NCI-H2029 treated with DMSO at 0.1 percent for 48 hours (cell line): Measurements from ENCODE around the gene CACNA2D2.

Experiments
- DNase-seq: peaks from one replicate; lab custom pipeline; 2025; lab: John Stamatoyannopoulos, UW

CACNA2D2 gene

DNA sequence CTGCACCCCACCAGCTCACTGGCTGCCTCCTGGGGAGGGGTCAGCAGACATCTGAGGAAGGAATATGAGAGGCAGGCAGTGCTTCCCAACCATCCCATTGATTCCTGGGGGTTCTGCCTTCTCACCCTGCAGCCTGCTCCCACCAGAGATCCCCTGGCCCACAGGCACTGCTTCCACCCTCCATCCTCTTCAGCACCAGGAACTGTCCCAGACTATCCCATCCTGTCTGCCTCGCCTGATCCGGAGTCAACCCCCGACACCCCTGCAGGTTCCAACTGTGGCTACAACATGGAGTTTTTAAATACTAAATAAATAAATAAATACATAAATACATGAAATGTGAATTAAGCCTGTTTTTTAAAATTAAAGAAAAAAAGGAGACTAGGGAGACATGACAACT is 43.6 kb downstream of the CACNA2D2 start:
- DNase-seq: no peak

DNA sequence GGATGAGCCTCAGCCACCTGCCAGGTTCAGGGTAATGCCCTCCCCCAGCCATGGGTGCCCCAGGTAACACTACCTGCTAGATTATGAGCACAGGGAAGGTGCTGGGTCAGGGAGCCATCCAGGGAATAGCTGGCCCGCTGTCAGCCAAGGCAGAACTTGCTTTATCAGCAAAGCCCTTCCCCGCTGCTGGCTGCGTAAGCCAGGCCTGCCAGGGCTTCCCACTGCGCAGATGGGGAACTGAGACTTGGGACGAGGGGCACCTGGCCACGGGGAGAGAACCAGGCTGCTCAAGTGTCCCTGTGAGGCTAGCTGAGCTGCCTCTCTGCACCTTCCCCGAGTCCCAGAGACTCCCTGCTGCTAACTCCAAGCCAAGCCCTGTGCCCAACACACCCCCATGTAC is 45.4 kb downstream of the CACNA2D2 start:
- DNase-seq: no peak

DNA sequence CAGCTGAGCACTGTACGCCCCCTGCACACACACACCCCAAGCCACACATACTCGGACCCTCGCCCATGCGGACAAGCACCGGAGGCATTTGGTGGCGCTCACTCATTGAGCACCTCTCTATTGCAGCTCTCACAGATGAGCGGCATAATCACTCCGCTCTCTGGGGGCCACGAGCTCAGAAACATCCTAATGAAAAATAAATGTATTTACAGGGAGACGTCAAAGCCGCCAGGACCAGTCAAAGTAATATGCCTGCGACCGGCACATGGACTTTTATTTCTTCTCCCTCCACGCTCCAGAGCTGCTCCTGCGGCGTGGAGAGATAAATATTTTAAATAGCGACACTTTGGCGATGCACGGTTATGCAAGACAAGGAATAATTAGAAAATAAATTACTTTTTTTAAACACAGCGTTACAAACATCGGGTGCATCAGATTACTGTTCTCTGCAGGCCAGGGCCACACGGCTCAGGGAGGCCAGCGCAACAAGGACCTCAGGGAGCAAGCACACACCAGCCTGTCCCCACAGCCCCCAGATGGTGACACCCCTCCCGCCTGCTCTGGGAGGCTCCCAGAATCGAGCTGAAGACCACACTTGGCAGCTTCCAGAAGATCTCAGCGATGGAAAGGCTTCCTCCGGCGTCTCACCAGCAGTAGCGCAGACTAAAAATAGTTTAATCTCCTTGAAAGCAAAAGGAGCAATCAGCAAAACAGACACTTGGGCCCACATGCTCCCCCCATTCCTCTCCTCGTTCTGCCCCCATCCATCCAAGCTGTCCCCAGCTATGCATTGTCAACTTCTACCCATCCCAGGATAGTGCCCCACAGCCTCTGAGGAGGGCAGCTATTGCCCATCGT is 48.0 kb downstream of the CACNA2D2 start:
- no peak for DNase-seq

DNA sequence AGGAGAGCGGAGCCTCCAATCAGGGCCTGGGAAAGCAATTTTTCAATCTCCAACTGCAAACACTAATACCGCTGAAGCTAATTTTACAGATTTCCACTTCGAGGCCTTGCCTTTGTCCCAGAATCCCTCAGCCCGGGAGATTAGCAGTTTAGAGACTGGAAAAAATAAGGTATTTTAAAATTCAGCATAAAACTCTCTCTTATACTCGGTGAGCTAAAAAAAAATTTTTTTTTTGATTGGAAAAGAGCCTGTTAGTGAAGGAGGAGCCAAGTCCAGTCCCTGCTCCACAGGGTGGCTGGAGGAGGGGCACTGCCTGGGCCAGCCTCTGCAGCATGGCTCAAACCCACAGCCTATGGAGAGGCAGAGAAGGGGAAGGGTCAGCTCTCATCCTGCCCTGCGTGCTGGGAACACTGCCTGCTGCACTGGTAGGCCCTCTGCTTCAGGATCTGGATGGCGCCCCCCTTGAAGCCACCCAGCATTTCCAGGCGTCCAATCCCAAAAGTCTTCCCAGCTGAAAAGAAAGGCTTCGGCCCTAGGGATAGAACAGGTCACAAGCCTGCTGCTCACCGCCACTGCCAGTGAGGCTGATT is 48.9 kb downstream of the CACNA2D2 start:
- no peak for DNase-seq

DNA sequence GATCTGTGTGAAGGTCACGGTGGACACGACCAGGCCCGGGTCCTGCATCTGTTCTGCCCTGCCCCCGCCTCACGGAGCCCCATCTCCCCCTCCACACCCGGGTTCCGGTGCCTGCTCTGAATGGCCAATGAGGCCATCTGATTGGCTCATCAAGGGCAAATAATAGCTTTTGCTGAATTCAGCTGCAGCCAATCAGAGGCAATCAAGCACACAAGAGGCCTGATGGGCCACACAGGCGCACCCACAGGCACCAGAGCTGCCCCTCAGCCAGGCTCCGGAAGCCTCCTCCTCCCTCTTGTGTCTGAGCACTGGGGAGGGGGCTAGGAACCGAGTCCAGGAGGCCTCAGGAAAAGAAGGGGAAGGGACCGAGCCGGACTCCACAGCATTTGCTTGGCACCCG is 49.5 kb downstream of the CACNA2D2 start:
- no peak for DNase-seq

DNA sequence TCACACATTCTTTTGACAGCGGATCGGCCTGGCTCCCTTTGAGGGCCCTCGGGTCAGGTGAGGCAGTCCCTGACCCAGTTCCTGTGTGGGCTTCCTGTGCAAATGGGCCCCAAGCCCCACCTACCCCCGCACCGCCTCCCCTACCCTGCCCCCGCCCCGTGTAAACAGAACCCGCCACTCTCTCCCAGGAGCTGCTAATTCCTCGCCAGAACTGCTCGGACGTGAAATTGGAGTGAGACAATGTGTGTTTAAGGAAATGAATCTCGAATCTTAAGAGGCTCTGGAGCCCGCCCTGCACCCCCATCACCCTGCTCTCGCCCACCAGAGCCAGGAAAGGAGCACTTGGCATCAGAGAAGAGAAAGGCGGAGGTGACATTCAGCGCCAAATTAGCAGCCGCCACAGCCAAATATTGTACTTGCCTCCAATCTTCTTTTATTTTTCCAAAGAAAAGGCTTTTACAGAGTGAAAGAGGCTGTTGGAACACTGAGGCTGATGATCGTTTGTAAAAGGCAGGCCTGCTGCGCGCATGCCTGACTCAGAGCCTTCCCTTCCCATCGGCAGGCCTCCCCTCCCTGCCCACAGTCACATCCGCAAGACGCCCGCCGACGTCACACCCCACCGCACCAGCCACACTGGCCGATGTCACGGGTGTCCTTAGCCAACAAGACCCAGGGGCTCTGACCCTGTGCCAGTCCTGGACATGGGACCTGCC is 53.1 kb downstream of the CACNA2D2 start:
- DNase-seq: no peak

DNA sequence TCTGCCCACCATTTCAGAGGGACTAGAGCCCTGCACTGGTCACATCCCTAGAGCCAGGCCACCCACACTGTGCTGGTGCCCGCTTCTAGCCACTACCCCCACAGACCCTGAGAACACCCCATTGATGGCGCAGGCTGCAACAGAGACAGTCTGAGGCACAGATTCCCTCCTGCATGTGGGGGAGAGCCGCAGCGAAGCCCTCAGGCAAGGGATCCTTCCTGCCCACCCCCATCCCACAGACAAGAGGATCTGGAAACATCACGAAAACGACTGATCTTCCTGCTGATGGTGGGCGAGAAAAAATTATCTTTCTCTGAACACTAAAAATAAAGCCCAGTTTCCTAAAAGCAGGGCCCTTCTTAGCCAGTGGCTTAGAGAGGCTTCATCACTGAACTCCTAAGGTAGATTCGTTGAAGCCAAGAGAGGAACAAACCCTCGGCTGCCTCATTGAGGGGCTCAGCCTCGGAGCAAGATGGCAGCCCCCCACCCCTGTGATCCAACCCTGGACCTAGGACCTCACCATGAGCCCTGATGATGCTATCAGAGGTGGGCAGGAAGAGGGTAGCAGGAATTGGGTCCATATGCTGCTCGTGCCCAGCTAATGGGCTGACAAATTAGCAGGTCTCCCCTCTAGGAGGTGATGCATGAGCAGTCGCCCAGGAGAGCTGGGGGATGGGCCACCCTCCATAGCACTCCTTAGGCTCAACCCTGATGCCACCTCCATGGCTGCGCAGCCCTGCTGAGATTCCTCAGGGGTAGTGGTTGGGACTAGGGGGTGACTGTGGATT is 54.5 kb downstream of the CACNA2D2 start:
- no peak for DNase-seq

DNA sequence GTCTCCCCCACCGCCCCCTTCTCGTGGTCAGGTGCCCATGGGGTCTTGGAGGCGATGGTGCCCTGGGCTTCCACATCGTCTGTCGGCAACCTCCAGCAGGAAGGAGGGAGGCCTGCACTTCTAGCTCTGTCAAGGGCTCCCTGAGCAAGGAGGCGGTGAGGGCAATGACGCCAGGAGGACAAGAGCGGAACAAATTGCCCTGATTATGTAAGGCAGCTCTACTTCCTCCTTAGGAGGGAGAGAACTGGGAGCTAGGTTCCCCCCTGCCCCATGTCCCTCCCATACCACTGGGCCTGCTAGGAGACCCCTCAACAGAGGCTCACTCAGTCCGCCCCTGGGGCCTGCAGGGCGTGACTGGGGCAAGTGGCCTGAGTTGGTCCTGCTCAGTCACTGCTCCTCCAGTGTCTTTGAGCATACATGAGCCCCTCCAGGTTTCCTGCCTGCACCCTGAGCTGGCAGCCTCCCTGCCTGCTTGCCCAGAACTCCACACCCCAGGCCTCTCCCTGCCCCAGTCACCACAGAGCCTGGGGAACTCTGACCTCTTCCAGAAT is 56.1 kb downstream of the CACNA2D2 start:
- no peak for DNase-seq

DNA sequence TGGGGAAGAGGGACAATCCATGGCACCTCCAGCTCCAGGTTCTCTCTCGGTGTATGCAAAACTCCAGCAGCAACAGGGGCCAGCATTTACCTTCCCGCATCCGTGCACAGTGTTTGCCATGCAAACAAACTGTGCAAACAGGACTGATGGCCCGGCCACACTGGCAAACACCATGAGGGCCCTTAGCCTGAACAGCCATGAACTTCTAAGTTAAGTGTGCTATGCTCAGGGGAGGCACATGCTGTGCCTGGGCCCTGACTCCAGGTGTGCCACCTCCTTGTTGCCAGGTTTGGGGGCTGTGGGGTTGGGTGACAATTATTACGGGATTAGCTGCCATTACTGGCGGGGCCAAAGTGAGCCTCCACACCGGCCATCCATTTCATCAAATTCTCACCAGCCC is 57.5 kb downstream of the CACNA2D2 start:
- peak; percentile 82 for DNase-seq

DNA sequence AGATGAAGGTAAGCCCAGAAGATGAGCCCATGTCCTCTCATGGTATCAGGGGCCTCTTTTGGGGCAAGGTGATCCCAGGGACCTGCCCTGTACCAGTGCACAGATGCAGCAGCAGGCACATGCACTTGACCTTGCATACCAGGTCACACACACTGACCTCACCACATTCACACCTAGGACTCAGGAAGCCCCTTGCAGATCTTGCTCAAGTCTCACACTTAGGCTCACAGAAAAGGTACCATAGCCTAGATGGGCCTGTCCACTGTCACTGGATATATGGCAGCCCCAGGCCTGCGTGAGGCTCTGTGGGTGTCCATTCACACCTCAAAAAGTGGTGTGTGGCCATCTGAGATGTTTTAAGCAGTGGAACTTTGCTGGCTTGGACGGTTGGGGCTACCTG is 58.7 kb downstream of the CACNA2D2 start:
- no peak for DNase-seq

DNA sequence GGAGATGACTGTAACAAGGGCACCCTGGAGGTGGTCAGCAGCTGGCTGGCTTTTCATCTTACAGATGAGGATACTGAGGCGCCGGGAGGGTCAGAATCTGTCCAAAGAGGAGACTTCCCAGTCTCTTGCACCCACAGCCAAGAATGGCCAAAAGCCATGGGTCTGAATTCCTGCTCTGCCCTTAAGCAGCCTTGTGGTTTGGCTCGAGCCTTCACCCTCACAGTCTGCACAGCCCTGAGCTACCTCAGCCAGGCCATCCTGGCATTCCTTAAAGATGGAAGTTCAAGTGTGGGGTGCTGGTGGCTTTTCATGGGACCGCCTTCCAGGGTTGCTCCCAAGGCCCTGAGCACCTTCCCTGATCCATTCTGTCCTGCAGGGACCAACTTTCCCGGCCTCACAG is 59.2 kb downstream of the CACNA2D2 start:
- no peak for DNase-seq

DNA sequence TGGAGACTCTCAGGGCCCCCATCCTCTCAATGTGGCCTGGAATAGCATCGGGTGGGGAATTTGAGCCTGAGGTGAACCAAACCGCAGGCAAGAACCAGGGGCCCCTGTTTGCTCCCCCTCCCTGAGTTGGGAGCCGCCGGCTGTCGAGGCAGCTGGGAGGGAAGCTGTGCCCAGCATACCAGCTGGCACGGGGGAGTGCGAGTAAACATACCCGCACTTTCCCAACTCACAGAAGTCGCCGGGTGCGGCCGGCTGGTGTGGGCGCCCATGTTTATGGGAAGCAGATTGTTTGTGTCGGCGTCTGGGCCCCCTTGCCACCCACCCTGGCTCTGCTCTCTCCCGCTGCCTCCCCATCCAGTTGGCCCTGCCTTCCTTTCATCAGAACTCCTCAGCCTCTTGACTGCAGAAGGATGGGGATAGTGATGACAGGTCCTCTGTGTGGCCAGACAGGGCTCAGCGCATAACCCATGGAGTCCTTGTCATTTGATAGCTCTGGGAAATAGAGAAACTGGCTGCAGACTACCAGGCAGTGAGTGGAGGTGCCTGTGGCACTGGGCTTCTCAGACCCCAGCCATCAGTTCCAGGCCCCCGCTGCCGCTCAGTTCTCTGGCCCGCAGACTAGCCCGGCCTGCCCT is 60.4 kb downstream of the CACNA2D2 start:
- DNase-seq: peak; percentile 27

DNA sequence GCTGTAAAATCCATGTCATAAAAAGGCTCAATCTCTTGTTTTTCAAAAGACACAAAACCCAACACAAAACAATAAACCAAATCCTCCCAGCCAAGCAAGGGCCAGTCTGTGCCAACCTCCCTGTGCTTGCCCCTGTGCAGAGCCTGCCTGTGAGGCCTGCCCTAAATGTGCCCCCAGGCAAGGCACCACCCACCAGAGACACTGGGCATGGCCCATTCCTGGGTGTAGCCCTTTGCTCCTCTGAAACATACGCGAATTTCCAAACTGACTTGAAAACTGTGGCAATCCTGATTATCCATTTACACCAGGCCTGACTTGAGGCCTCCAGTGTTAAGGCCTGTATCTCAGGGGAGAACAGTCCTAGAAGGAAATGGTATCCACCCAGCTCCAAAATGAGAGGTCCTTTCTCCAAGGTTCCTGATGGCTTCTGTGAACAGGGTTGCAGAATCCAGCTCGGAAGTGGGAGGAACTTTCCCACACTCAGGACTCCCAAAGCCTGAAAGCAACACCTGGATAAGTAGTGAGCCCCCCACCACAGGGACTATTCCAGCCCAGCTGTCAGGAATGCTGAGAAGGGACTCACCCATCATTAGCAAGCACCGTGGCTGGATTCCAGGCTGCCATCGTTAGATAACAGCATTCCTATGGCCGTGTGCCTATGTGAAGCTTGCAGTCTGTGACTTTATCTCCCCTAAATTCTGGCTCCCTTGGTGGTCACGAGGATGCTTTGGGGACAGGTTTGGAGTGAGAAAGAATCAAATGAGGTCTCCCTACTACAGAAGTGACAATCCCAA is 61.8 kb downstream of the CACNA2D2 start:
- no peak for DNase-seq

DNA sequence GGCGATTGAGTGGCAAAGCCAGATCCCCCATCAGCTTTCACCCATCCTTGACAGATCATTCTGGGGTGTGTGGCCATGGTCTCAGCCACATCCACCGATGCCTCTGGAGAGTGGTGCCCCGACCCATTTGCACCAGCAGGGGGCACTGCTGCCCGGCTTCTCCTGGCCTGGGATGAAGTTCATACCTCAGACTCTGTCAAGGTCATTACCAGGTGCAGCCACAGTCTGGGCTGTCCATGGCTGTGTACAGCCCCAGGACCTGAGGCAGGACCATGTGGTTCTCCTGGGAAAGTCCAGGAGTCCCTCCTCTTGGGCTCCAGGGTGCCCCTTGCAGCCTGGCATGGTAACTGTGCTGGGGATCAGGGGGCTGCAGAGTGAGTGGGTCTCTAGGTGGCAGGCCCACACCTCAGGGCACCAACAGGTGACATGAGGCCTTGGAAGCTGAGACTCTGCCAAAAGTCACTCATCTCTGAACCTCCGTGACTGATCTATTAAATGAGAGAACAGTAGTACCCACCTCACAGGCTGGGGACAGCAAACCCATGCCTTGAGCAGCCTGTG is 67.2 kb downstream of the CACNA2D2 start:
- DNase-seq: no peak

DNA sequence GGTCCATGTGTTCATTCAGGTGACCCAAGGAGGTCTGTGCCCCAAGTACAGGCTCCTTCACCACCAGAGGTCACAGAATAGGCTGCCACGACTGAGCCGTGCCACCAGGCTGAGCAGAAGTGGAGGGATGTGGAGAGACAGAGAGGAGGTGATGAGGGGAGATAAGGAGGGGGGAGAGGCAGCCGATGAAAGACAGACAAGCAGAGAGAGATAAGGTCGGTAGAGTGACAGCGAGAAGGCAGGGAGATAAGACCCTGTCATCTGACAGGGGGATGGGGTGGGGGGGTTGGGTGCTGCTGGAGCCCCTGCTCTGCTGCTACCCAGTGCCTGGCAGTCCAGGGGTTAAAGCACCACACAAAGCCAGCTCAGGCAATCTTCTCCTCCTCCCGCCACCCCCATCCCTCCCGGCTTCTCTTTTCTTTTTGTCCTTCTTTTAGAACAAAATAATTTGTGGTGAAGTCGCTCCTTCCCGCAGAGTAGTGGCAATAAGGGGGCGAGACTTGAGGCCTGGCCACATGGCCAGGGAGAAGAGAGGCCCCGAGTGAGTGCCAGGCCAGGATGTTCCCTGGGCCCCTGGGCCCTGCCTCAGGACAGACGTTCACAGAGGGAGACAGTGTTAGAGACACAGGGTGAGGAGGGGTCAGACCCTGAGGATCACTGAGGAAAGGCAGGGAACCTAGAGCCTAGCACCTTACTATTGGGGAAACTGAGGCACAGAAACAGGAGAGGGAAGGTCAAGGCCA is 67.9 kb downstream of the CACNA2D2 start:
- no peak for DNase-seq

DNA sequence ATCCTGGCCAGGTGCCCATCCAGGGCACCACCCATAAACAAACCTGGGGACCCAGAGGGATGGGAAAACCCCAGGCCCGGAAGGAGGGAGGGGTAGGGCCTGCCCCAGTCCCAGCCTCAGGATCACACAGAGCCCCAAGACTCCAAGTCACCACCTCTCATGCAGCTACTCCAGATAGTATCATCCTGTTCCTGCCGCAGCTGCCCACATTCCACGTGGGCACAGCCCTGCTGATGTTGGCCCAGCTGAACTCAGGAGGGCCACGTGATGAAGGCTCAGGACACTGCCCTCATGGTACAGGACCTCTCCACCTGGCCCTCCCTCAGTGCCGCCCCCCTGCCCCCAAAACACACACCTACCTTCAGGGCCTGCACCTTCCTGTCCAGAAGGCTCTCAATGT is 69.5 kb downstream of the CACNA2D2 start:
- no peak for DNase-seq

DNA sequence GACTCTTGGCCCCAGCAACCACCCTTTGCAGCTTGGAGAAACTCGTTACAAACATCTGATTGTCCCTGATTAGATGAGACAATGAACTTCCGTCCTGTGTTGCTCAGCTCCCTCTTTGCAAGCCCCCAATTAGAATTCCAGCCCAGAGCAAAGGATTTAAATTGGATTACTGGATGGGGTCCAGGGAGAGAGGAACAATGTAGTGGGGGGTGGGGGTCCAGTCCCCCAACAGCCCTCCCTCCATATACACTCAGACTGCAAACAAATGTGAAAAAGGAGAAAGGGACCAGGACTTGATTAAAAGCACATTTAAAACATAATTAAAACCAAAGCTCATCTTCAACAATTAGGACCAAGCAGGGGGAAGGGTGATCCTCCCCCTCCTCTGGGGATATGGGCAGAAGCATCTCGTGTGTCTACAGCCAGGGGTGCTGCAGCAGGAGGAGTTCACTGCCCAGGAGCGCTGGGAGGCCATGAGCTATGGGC is 72.4 kb downstream of the CACNA2D2 start:
- DNase-seq: no peak

DNA sequence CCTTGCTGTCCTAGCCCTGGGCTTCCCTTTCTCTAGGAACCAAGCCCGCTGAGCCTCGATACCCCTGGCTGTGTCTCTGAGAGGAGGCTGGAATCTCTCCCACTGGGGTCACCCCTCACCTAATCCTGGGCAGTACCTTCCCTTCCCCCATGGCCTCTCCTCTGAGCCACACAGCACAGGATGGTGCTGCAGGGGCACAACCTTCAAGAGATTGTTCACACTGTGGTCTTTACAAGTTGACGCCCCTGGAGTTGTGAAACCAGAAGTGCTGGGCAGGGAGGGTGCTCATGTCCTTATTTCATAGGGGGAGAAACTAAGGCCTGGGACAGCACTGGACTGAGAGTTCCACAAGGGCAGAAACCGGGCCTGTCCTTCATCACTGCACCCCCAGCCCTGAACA is 73.2 kb downstream of the CACNA2D2 start:
- DNase-seq: no peak

DNA sequence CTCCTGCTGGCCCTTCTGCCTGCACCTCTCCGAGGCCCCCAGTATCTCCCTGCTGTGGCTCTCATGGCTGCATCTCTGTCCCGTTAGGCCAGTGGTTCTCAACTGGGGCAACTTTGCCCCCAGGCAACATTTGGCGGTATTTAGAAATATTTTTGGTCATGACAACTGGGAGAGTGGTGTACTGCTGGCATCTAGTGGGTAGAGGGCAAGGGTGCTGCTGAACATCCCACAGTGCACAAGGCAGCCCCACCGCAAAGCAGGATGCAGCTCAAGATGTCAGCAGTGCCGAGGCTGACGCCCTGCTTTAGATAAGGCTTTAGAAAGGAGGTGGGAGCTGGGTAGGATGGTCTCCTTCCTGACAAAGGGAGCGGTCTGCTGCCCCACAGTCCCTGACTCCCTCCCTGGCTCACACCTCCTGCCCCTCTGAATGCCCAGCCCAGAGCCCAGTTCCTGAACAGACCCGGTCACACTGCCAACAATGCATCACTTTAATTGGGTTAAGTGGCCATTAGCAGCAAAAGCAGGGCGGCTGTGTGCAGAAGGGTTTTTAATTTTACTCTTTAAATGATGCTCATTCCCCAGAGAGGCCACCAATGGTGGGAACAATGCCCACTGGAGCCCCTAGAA is 75.3 kb downstream of the CACNA2D2 start:
- no peak for DNase-seq
